Cardiac fibroblast (primary cell): ENCODE data around the gene PALS1.

ENCODE experiments used
- DNase-seq, 2 donors: peaks; one replicate each; pipeline versions ENCODE4 v3.0.0 to v3.0.0-alpha.2; 2010; ENCODE audit warnings: low read depth in 2 of 2
- H3K4me3 ChIP-seq, 2 donors: replicated peaks in 1 of 2; 1 replicate in 1 of 2; 2 replicates in 1 of 2; pipeline ENCODE4 v1.5.1; 2011; ENCODE audit warnings: low read depth in 2 of 2, low read length in 2 of 2, mild to moderate bottlenecking in 2 of 2, moderate library complexity in 1 of 2
- TF ChIP-seq, protein P1 (sequence below): IDR thresholded peaks from one replicate; pipeline ENCODE4 v1.5.1; 2011; ENCODE audit warnings: low read depth, mild to moderate bottlenecking, low read length, inconsistent platforms

PALS1 gene

DNA sequence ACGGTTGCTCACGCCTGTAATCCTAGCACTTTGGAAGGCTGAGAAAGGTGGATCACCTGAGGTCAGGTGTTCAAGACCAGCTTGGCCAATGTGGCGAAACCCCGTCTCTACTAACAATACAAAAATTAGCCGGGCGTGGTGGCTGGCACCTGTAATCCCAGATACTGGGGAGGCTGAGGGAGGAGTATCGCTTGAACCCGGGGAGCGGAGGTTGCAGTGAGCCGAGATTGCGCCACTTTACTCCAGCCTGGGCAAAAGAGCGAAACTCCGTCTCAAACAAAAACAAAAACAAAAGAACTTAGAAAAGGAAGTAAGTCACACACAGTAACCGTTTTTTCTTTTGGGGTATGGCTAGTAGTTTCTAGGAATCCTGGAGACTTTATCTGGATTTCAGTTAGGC lies 1.7 kb upstream of the PALS1 start:
- no peak overlapping the region for H3K4me3 ChIP-seq
- no peak for DNase-seq
- TF ChIP-seq, protein P1, sequence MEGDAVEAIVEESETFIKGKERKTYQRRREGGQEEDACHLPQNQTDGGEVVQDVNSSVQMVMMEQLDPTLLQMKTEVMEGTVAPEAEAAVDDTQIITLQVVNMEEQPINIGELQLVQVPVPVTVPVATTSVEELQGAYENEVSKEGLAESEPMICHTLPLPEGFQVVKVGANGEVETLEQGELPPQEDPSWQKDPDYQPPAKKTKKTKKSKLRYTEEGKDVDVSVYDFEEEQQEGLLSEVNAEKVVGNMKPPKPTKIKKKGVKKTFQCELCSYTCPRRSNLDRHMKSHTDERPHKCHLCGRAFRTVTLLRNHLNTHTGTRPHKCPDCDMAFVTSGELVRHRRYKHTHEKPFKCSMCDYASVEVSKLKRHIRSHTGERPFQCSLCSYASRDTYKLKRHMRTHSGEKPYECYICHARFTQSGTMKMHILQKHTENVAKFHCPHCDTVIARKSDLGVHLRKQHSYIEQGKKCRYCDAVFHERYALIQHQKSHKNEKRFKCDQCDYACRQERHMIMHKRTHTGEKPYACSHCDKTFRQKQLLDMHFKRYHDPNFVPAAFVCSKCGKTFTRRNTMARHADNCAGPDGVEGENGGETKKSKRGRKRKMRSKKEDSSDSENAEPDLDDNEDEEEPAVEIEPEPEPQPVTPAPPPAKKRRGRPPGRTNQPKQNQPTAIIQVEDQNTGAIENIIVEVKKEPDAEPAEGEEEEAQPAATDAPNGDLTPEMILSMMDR, result no peak

DNA sequence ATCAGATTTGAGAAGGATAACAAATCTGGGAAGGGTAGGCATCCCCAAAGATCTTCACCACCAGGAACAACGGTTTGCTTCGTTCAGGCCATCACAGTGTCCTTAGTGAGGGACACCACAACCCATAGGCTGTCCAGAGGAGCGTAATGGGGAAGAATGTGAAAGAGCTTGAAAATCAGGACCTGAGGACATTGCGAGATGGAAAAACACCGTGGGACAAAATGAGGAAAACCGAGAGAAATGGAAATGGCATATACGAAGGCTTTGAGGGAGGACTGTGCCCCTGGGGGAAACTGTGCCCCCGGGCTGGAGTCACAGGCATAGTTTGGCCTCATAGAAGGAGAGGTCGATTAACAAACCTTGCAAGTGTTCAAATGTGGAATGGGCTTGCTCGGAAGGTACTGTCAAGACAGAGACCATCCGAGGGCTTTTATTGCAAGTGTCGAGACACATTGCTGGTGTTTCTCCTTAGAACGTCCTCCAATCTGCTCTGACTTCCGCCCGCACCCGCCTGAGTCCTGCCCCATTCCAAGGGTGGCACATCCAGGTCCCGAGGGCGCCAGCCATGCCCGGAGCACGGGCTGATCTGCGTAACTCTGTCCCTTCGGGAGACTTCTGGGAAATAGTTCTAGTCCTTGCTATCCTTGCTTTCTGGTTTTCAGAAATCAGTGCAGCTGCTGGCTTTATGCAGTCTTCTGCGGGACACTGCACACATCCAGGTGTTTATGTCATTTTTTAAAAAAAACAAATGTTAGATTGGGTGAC lies 885 bp upstream of the PALS1 start:
- H3K4me3 ChIP-seq, result peak overlapping the region; percentile 58 to 65
- DNase-seq, result peak; percentile 3 to 32
- TF ChIP-seq, protein P1, result no peak

DNA sequence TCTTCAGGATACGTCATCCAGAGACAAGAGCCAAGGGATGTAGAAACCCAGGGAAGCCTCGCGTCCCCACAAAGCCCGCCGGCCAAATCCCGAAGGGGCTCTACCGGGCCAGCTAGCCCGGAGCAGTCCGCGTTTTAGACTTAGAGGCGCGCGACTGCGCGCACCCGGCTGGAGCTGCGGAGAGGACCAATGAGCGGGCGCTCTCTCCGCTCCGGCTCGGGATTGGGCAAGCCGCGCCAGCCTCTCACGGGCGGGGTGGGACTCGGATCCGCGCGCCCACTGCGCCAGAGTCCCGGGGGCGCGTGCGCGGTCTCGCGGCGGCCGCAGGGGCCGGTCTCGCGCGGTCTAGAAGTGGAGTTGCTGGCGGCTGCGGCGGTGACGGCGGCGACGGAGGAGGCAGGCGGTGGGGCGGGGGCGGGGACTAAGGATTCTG lies 241 bp upstream of the PALS1 start:
- DNase-seq, result peak; percentile 96 to 98
- TF ChIP-seq, protein P1, result no peak
- peak overlapping the region; percentile 64 to 93 for H3K4me3 ChIP-seq

DNA sequence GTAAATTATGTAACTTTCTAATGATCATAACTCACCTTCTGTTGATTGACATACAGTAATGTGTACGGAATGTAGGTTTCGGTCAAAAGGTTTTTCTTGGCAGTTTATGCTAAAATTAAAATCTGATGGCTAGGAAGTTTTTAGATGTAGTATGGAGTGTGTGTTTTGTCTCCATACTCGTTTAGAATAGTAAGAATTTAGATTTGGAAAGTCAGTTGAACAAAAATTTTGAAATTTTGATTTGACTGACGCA lies 859 bp downstream of the PALS1 start:
- TF ChIP-seq, protein P1, result no peak
- peak overlapping the region; percentile 64 to 93 for H3K4me3 ChIP-seq
- no peak for DNase-seq

DNA sequence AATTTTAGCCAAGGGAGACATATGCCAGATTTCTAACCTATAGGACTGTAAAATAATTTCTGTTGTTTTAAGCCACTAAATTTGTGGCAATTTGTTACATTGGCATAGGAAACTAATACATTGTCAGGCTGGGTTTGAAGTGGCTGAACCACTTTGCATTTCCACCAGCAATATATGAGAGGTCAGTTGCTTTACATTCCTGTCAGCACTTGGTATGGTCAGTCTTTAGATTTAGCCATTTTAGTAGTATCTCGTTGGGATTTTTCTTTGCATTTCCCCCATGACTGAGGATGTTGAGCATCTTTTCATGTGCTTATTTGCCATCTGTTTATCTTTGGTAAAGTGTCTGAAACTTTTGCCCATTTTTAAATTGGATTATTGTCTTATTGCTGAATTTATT lies 3.9 kb downstream of the PALS1 start:
- no peak overlapping the region for H3K4me3 ChIP-seq
- TF ChIP-seq, protein P1, result no peak
- DNase-seq, result no peak

DNA sequence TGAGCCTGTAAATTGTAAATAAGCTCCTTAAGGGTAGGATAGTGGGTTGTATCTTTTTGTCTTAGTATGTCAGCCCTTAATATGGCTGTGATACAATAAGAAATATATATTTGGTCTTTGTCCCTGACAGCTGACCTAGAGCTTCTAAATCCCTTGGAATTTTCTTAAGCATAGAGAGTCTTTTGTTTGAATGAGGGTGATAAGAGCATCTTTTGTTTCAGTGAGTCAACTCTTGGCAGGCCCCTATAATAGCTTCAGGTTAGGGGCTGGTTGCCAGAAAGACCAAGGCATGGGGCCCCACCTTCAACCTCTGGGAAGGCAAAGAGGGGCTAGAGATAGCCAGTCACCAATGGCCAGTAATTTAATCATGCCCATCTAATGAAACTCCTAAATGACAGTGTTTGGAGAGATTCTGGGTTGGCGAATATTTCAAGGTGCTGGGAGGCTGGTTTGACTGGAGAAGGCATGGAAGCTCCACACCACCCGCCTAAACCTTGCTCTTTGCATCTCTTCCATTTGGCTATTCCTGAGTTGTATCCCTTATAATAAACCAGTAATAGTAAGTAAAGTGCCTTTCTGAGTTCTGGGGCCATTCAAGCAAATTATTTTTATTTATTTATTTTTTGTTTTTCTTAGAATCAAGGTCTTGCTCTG lies 10.5 kb downstream of the PALS1 start:
- DNase-seq, result peak; percentile 24 to 70
- TF ChIP-seq, protein P1, result no peak
- no peak overlapping the region for H3K4me3 ChIP-seq
